ENCODE results near the gene HAO2. TPM values are rescaled to one million over a fixed set of nuclear protein-coding genes. Genes with fewer than 3 reads are reported as not detected.

Gene HAO2
- total RNA-seq, 1 experiment from 2014 or later: not detected

DNA sequence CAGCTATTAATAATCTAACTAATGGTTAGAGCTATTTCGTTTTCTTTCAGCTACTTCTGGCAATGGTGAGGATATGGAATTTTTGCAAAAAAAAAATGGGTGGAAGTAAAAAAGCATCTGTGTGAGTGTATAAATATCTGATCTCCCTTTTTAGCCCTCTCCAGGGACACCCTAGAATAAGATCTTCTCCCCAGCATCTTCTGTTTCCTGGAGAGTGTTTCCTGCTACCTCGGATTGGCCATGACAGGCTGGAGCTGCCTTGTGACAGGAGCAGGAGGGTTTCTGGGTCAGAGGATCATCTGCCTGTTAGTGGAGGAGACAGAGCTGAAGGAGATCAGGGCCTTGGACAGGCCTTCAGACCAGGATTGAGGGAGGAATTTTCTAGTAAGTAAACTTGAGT is 70.2 kb downstream of the HAO2 start:
- no peak for DNase-seq (ENCODE audit: low read depth)

DNA sequence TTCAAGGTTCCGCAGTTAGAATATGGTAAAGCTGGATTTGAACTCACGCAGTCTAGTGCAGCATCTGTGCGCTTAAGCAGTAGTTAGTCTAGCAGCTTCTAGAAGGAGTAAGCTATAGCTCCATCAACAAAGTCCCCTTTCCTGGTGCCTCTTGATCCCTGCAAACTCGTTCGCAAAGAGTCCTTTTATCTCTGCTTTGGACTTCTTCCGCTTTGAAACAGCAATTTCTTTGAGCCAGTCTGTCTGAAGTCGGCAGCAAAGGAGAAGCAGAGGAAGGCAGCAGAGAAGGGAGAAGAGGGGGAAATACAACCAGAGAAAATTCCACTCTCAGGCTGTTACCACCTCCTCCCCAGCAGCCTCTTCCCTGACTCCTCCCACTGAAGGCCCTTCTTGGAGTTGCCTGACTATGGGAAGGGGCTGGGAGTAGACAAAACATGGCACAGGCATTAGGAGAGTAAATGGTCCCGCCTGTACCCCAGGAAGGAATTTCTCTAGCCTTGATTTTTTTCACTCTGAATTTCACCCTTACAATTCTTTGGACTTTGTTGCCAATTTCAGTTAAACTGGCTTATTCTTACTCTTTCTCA is 72.2 kb downstream of the HAO2 start:
- no peak for DNase-seq (ENCODE audit: low read depth)

DNA sequence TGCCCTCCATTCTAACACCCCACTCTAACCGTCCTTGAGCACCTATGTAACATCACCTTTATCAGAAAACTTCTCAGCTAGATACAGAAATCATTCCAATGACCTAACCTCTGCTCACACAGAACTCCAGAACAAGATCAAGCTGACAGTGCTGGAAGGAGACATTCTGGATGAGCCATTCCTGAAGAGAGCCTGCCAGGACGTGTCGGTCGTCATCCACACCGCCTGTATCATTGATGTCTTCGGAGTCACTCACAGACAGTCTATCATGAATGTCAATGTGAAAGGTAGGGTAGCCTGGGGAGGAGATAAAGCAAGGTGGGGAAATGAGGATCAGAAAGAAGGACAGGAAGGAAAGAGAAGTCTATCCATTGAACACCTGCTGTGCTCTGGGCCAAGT is 74.2 kb downstream of the HAO2 start:
- no peak for DNase-seq (ENCODE audit: low read depth)

Other genes starting within 250 kb of the HAO2 start
- 12.7 and 22.8 TPM in 2 replicates for gene WARS2, start 228.1 kb upstream of the HAO2 start, total RNA-seq (2014; rRNA removed; shearing (Covaris generic))
- gene HSD3B2, start 46.4 kb downstream of the HAO2 start, total RNA-seq (2014; rRNA removed; shearing (Covaris generic)): 0.12 TPM in 1 of 2 replicates, not detected in the other
- not detected in 2 replicates for gene HSD3B1, start 138.4 kb downstream of the HAO2 start, total RNA-seq (2014; rRNA removed; shearing (Covaris generic))

Measured in RPMI7951 (cell line).